ENCODE measurements around the gene HGD. TPM values are rescaled to one million over a fixed set of nuclear protein-coding genes. Genes with fewer than 3 reads are reported as not detected.

Gene HGD
- total RNA-seq, 1 donor from 2014 or later, result 0.40 TPM

DNA sequence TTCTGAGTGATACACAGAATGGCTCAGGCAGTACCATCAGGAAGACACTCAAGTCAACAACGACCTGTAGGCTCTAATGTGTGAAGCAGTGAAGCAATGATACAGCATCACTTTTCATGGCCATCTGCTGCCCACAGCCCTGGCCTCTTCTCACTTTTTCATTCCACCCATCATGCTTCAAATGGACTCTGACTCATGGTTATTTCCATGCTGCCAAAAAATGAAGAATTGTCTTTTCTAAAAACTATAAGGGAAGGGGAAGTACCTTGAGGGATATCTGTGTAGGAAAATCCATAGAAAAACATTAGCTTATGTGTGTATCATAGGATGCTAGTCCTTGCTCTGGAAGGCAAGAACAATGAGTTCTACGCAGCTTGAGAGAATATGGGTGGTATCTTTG, 11.5 kb downstream of the HGD start:
- Mint-ChIP-seq H3K36me3 (ENCODE audit: low read depth) (no peaks in the 10 kb centered on the region), H3K9me3 (ENCODE audit: low read depth) (no peaks in the 10 kb centered on the region), H3K27ac (ENCODE audit: unreplicated experiment) (no peak overlapping the region), H3K4me3 (ENCODE audit: unreplicated experiment) (no peak overlapping the region), H3K27me3 (ENCODE audit: low read depth) (peaks cover 2% of the 10 kb centered on the region), H3K4me1 (ENCODE audit: low read depth) (peaks cover 4% of the 10 kb centered on the region)
- no peak for DNase-seq (ENCODE audit: low spot score)
- TF ChIP-seq, protein P1, sequence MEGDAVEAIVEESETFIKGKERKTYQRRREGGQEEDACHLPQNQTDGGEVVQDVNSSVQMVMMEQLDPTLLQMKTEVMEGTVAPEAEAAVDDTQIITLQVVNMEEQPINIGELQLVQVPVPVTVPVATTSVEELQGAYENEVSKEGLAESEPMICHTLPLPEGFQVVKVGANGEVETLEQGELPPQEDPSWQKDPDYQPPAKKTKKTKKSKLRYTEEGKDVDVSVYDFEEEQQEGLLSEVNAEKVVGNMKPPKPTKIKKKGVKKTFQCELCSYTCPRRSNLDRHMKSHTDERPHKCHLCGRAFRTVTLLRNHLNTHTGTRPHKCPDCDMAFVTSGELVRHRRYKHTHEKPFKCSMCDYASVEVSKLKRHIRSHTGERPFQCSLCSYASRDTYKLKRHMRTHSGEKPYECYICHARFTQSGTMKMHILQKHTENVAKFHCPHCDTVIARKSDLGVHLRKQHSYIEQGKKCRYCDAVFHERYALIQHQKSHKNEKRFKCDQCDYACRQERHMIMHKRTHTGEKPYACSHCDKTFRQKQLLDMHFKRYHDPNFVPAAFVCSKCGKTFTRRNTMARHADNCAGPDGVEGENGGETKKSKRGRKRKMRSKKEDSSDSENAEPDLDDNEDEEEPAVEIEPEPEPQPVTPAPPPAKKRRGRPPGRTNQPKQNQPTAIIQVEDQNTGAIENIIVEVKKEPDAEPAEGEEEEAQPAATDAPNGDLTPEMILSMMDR (IDR thresholded peaks at IDR 0.05), result no peak

DNA sequence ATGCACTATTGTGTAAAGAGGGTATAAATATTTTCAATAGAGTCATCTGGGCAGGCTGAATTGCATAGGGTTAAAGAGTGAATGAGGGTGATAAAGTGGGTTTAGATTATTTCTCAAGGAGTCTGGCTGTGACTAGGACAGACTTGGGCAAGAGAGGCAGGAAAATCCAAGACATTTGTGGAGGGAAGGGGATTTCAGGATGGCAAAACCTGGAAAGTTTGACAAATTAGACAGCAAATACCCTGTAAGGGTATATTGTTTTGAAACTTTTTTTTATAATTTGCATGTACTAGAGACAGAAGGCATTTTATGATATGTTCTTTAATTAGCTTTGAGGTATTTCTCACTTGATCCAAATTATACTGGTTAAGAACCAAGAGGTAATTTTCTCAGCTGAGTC, 17.1 kb downstream of the HGD start:
- Mint-ChIP-seq H3K27me3 (ENCODE audit: low read depth) (peaks cover 4% of the 10 kb centered on the region), H3K4me1 (ENCODE audit: low read depth) (peaks cover 22% of the 10 kb centered on the region), H3K36me3 (ENCODE audit: low read depth) (no peaks in the 10 kb centered on the region), H3K4me3 (ENCODE audit: unreplicated experiment) (no peak overlapping the region), H3K9me3 (ENCODE audit: low read depth) (no peaks in the 10 kb centered on the region), H3K27ac (ENCODE audit: unreplicated experiment) (no peak overlapping the region)
- TF ChIP-seq, protein P1 (IDR thresholded peaks at IDR 0.05), result no peak
- DNase-seq (ENCODE audit: low spot score), result no peak

DNA sequence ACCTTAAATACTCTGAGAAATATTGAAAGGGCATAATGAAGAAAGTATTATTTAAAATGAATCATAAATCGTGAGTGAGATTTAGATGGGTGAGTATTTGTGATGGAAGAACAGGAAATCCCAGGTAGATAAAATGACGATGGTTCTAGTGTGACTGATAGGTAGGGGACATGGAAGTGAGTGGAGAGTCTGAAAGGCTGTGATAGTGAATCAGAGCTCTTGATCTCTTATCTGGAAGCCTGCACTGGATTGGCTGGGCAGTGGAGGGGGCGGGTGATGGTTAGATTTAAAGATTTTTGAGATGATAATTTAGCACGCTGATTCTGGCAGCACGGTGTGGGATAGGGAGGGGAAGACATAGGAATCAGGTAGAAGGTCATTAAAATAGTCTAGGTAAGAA, 20.1 kb downstream of the HGD start:
- TF ChIP-seq, protein P1 (IDR thresholded peaks at IDR 0.05), result no peak
- peak overlapping the region; percentile 8 for H3K4me3 Mint-ChIP-seq (ENCODE audit: unreplicated experiment)

DNA sequence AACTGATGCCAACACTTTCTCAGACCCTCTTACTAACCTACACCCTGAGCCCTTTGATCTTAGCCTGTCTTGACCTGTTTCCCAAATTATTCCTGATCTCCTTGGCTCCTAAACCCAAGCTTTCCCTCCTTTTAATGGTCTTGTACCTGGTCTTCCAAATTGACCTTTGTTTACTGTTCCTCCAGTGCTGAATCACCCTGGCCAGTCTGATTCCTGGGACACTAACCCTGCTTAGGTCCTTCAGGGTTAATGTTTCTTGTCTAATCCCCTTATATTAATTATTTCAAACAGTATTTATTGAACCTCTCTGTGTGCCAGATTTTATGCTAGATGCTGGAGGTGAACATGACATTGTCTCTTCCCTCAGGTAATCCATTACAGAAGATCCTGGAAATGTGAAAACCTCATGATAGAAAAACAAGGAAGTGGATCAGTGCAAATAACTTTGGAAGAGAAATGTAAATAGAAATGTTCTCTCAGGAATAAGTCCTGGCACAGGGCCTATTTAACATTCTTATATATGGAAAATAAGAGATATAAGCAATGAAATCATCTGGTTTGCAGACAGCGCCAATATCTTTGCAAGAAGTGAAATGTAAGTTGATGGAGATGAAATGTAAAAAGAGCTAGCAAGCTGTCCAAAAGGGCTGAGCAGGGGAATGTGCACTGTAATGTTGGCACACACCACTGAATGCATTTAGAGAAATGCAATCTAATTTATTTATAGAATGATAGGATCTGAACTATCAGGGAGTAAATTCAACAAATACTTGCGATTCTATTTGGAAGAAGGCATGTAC, 20.7 kb downstream of the HGD start:
- no peak for DNase-seq (ENCODE audit: low spot score)

More for the DNA sequence above, 20.1 kb downstream of the HGD start:
- H3K9me3 Mint-ChIP-seq (ENCODE audit: low read depth), result peaks cover 5% of the 10 kb centered on the region
- peaks cover 22% of the 10 kb centered on the region for H3K4me1 Mint-ChIP-seq (ENCODE audit: low read depth)
- peaks cover 4% of the 10 kb centered on the region for H3K27me3 Mint-ChIP-seq (ENCODE audit: low read depth)
- DNase-seq (ENCODE audit: low spot score), result no peak
- no peaks in the 10 kb centered on the region for H3K36me3 Mint-ChIP-seq (ENCODE audit: low read depth)
- H3K27ac Mint-ChIP-seq (ENCODE audit: unreplicated experiment), result peak overlapping the region; percentile 83

DNA sequence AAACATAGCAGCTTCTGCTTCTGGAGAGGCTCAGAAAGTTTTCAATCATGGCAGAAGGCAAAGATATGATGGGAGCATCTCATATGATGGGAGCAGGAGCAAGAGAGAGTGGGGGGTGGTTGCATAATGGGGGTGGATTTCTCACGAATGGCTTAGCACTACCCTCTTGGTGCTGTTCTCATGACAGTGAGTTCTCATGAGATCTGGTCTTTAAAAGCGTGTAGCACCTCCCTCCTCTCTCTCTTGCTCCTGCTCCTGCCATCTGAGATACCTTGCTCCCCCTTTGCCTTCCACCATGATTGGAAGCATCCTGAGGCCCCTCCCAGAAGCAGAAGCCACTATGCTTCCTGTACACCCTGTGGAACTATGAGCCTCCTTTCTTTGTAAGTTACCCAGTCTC, 22.2 kb downstream of the HGD start:
- no peak overlapping the region for H3K27ac Mint-ChIP-seq (ENCODE audit: unreplicated experiment)
- DNase-seq (ENCODE audit: low spot score), result no peak
- peaks cover 22% of the 10 kb centered on the region for H3K4me1 Mint-ChIP-seq (ENCODE audit: low read depth)
- H3K27me3 Mint-ChIP-seq (ENCODE audit: low read depth), result peaks cover under 1% of the 10 kb centered on the region
- TF ChIP-seq, protein P1 (IDR thresholded peaks at IDR 0.05), result no peak
- H3K36me3 Mint-ChIP-seq (ENCODE audit: low read depth), result no peaks in the 10 kb centered on the region
- no peak overlapping the region for H3K4me3 Mint-ChIP-seq (ENCODE audit: unreplicated experiment)
- peaks cover 5% of the 10 kb centered on the region for H3K9me3 Mint-ChIP-seq (ENCODE audit: low read depth)

More for the DNA sequence above, 20.7 kb downstream of the HGD start:
- no peaks in the 10 kb centered on the region for H3K36me3 Mint-ChIP-seq (ENCODE audit: low read depth)
- H3K27me3 Mint-ChIP-seq (ENCODE audit: low read depth), result peaks cover 4% of the 10 kb centered on the region
- H3K9me3 Mint-ChIP-seq (ENCODE audit: low read depth), result peaks cover 5% of the 10 kb centered on the region
- peaks cover 22% of the 10 kb centered on the region for H3K4me1 Mint-ChIP-seq (ENCODE audit: low read depth)
- TF ChIP-seq, protein P1 (IDR thresholded peaks at IDR 0.05), result no peak
- peak overlapping the region; percentile 8 for H3K4me3 Mint-ChIP-seq (ENCODE audit: unreplicated experiment)
- peak overlapping the region; percentile 83 for H3K27ac Mint-ChIP-seq (ENCODE audit: unreplicated experiment)

Measured in chondrocyte (in vitro differentiated cells).